Esophagus muscularis mucosa (tissue), 4 donors: ENCODE results near the gene UBE2F.

ENCODE experiments used
- CTCF ChIP-seq, 3 experiments: fragments of 200-600 bp in 2 of 3; fragments of 450-650 bp in 1 of 3; sonication (generic) in 2 of 3; IDR thresholded peaks; one replicate each; pipeline ENCODE4 v1.5.1; 2017 to 2019; ENCODE audit warnings: antibody characterized with exemption in 3 of 3, mild to moderate bottlenecking in 2 of 3, moderate library complexity in 1 of 3
- EP300 ChIP-seq: sonication (generic); formaldehyde crosslinking; IDR thresholded peaks from one replicate; pipeline ENCODE4 v1.6.1; 2017; ENCODE audit warnings: antibody characterized with exemption
- POLR2A ChIP-seq: fragments of 450-650 bp; IDR thresholded peaks from one replicate; pipeline ENCODE4 v1.6.1; 2017; ENCODE audit warnings: antibody characterized with exemption, moderate library complexity, mild to moderate bottlenecking, low read depth

- no peak for TF ChIP-seq CTCF (IDR thresholded peaks at IDR 0.05)
- no peak for TF ChIP-seq POLR2A
- no peak for TF ChIP-seq EP300
Measured at GRCh38 chr2:238024986-238025385, 58.2 kb downstream of the UBE2F start.
